NOMO-1 treated with DMSO at 0.1 percent for 48 hours (cell line): ENCODE results near the gene LXN.

ENCODE experiments used
- DNase-seq: peaks from one replicate; lab custom pipeline; 2025; ENCODE audit not compliant: unreplicated experiment; lab: John Stamatoyannopoulos, UW

LXN gene

GRCh38 chr3:158671821-158672214 is 630 bp downstream of the LXN start:
- no peak for DNase-seq

- DNase-seq = no peak
These were observed 3.9 kb downstream of the LXN start for GRCh38 chr3:158668506-158668905.

- DNase-seq = no peak
These were observed 6.0 kb downstream of the LXN start for GRCh38 chr3:158666416-158666815.

- no peak for DNase-seq
These were observed 8.6 kb downstream of the LXN start for GRCh38 chr3:158663832-158664231.

- DNase-seq = no peak
These were observed 9.2 kb downstream of the LXN start for GRCh38 chr3:158663246-158663645.

- no peak for DNase-seq
These were observed 11.7 kb downstream of the LXN start for GRCh38 chr3:158660711-158661110.

- DNase-seq = peak; percentile 52
These were observed 12.8 kb downstream of the LXN start for GRCh38 chr3:158659454-158660237.

- DNase-seq = no peak
These were observed 13.6 kb downstream of the LXN start for GRCh38 chr3:158658889-158659288.

GRCh38 chr3:158652463-158652862 is 20.0 kb downstream of the LXN start:
- DNase-seq = no peak

GRCh38 chr3:158651192-158651591 is 21.3 kb downstream of the LXN start:
- no peak for DNase-seq

- no peak for DNase-seq
These were observed 22.7 kb downstream of the LXN start for GRCh38 chr3:158649791-158650190.

GRCh38 chr3:158644345-158644908 is 28.0 kb downstream of the LXN start, which contains the start of gene GFM1:
Gene GFM1, plus strand, starts transcription at chr3:158644527. Its CDS starts 108 bp downstream, at chr3:158644635.
- peak; percentile 100 for DNase-seq

- DNase-seq = no peak
These were observed 29.8 kb downstream of the LXN start for GRCh38 chr3:158642474-158643210.

- no peak for DNase-seq
These were observed 30.4 kb downstream of the LXN start for GRCh38 chr3:158642005-158642404.

GRCh38 chr3:158640646-158641045 is 31.8 kb downstream of the LXN start:
- no peak for DNase-seq

GRCh38 chr3:158631981-158632380 is 40.5 kb downstream of the LXN start:
- no peak for DNase-seq

GRCh38 chr3:158625881-158626280 is 46.6 kb downstream of the LXN start:
- DNase-seq = no peak

GRCh38 chr3:158617982-158618875 is 54.2 kb downstream of the LXN start:
- no peak for DNase-seq
